ENCODE data around the gene PLD4.

DNA sequence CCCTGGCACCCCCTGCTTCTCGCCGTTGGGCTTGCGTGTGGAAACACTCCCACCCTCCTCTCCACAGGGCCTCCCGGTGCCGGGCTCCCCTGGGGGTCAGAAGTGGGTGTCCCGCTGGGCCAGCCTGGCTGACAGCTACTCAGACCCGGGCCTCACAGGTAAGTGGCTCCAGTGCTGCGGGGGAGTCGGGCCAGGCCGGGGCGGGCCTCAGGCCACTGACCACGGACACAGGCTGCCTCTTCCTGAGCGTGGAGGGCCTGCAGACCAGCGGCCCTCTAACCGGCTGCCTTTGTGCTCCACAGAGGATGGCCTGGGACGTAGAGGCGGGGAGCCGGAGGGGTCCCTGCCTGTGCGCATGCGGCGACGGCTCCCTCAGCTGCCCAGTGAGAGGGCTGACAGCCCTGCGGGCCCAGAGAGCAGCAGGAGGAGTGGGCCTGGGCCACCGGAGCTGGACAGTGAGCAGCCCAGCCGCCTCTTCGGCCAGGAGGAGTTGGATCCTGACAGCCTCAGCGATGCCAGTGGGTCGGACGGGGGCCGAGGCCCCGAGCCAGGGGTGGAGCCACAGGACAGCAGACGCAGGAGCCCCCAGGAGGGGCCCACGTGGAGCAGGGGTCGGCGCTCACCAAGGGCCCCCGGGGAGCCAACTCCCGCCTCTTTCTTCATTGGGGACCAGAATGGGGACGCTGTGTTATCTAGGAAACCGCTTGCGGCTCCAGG, 38.5 kb upstream of the PLD4 start:
- TF ChIP-seq CTCF (IDR thresholded peaks at IDR 0.05) (no peak), TCF7L2 (IDR thresholded peaks at IDR 0.05; ENCODE audit: low read depth, low read length) (no peak)
